ENCODE results near the gene LY9.

Gene LY9

DNA sequence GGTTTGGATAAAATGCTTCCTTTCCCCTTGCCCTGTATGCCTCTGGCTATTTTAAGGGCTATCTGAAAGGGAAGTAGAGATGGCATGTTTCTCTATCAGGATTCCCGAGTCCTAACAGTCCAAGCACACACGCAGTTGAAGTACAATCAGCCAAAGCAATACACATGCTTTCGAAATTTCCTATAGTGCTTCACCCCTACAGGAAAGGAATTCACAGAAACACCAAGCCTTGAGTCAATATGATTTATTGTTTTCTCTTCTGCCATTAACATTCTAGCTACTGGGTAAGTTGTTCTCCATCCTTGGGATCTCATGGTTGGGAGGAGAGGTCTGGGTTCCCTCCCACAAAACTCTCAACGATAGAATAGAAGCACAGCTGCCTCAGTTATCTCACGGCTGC lies 80.3 kb downstream of the LY9 start:
- DNase-seq (ENCODE audit: low read depth, low spot score) = no peak
- no peak overlapping the region for H3K27ac ChIP-seq (ENCODE audit: low read length)
- H3K27me3 ChIP-seq (ENCODE audit: control insufficient read depth, insufficient read depth, low read length) = no peaks in the 10 kb centered on the region
- H3K4me3 ChIP-seq (ENCODE audit: low read length) = no peak overlapping the region
- no peaks in the 10 kb centered on the region for H3K9me3 ChIP-seq (ENCODE audit: control insufficient read depth, insufficient read depth, low read length)
- no CpG with 5 or more reads among the region's 5 CpGs for WGBS (ENCODE audit: insufficient coverage, insufficient read length)
- no peaks in the 10 kb centered on the region for H3K36me3 ChIP-seq (ENCODE audit: control insufficient read depth, insufficient read depth, low read length)
- H3K4me1 ChIP-seq (ENCODE audit: control insufficient read depth, insufficient read depth, low read length) = no peaks in the 10 kb centered on the region

DNA sequence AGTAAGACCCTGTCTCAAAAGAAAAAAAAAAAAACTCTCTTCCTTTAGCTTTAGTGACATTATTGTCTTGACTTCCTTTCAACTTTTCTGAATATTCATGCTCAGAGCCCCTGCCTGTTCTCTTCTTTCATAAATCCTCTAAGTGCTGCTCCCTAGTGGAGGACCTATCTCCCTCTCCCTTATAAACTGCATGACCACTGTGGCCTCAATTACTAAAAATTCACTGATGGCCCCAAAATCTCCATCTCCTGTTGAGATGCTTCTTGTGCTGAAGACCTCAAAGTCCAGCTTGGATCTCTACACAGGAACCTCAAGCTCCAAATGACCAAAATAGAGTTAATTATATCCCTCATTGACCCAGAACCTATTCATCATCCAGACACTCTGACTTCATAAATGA lies 81.2 kb downstream of the LY9 start:
- H3K9me3 ChIP-seq (ENCODE audit: control insufficient read depth, insufficient read depth, low read length) = no peaks in the 10 kb centered on the region
- no peak overlapping the region for H3K27ac ChIP-seq (ENCODE audit: low read length)
- no peak overlapping the region for H3K4me3 ChIP-seq (ENCODE audit: low read length)
- no peaks in the 10 kb centered on the region for H3K36me3 ChIP-seq (ENCODE audit: control insufficient read depth, insufficient read depth, low read length)
- no peaks in the 10 kb centered on the region for H3K4me1 ChIP-seq (ENCODE audit: control insufficient read depth, insufficient read depth, low read length)
- no peaks in the 10 kb centered on the region for H3K27me3 ChIP-seq (ENCODE audit: control insufficient read depth, insufficient read depth, low read length)
- no peak for DNase-seq (ENCODE audit: low read depth, low spot score)
